ENCODE results near the gene RAD51B.

DNA sequence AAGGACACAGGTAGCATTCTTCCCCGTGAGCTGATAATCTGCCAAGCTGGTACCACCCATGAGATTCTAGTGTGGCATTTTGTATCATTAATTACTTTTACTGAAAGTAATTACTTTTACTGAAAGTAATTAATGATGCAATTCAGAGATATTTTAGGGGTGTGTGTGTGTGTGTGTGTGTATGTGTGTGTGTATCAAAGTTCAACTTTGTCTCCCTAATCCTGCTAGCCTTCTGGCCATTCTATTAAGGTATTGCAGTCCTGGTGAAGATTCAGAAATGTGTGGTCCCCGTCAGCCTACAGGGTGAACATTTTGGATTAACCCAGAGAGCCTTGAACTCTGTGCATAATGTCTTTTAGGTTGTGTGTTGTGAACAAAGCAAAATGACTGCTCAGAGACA is 662.4 kb downstream of the RAD51B start:
- TF ChIP-seq POLR2A (IDR thresholded peaks at IDR 0.05; ENCODE audit: low read depth, low read length) (no peak), POLR2AphosphoS5 (IDR thresholded peaks at IDR 0.05; ENCODE audit: low read depth, low read length) (no peak)

All from GM12892 (cell line).